ENCODE data around the gene ESPL1. TPM values are rescaled to one million over a fixed set of nuclear protein-coding genes. Genes with fewer than 3 reads are reported as not detected.

ESPL1 gene
- total RNA-seq, 6 donors from 2014 or later = 1.5 to 5.3 (median 2.1) TPM

DNA sequence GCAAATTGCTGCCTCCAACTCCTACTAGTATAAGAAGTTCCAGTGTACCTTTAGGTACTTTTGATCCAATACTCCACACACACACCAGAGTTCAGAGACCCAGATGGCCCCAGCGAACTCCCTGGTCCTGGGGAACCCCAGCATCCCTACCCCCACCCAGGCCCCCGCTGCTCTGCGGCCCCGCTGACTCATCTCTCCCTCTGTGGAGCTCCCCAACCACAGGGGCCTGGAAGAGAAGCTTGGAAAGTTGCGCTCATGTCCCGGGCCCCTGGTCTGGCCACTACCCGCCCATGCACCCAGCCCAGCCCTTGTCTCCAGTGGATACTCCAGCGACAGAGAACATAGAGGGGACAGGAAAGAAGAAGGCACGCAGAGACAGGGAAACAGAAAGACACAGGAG lies 72.3 kb downstream of the ESPL1 start:
- ATAC-seq (ENCODE audit: low FRiP score in 2 of 2) = no peak
- Histone ChIP-seq H3K36me3 (no peaks in the 10 kb centered on the region), H3K9me3 (no peaks in the 10 kb centered on the region), H3K4me3 (no peak overlapping the region), H3K27me3 (peaks cover 0 to 4% (median 2%) of the 10 kb centered on the region in 4 donors), H3K27ac (no peak overlapping the region), H3K4me1 (peaks cover 6 to 12% (median 8%) of the 10 kb centered on the region in 4 donors)
- WGBS, 2 donors = 75 to 89% methylated on average over 9 of the region's 9 CpGs
- TF ChIP-seq POLR2AphosphoS5 (IDR thresholded peaks at IDR 0.05) (no peak), POLR2A (IDR thresholded peaks at IDR 0.05) (no peak), EP300 (IDR thresholded peaks at IDR 0.05) (no peak)
- TF ChIP-seq, protein P1, sequence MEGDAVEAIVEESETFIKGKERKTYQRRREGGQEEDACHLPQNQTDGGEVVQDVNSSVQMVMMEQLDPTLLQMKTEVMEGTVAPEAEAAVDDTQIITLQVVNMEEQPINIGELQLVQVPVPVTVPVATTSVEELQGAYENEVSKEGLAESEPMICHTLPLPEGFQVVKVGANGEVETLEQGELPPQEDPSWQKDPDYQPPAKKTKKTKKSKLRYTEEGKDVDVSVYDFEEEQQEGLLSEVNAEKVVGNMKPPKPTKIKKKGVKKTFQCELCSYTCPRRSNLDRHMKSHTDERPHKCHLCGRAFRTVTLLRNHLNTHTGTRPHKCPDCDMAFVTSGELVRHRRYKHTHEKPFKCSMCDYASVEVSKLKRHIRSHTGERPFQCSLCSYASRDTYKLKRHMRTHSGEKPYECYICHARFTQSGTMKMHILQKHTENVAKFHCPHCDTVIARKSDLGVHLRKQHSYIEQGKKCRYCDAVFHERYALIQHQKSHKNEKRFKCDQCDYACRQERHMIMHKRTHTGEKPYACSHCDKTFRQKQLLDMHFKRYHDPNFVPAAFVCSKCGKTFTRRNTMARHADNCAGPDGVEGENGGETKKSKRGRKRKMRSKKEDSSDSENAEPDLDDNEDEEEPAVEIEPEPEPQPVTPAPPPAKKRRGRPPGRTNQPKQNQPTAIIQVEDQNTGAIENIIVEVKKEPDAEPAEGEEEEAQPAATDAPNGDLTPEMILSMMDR (IDR thresholded peaks at IDR 0.05) = no peak
- DNase-seq = no peak

Other genes starting within 250 kb of the ESPL1 start
- gene TNS2, start 218.2 kb upstream of the ESPL1 start, total RNA-seq = 100 to 1,000 TPM in 5 of 6 donors, 10 to 100 TPM in 1; 99.1 to 703 (median 197) TPM
- 10 to 100 TPM; 34.8 to 53.3 (median 46.7) TPM for gene SPRYD3, start 188.9 kb upstream of the ESPL1 start, total RNA-seq
- gene IGFBP6, start 170.6 kb upstream of the ESPL1 start, total RNA-seq = 100 to 1,000 TPM in 1 of 6 donors, 10 to 100 TPM in 5; 12.6 to 112 (median 48.9) TPM
- gene SOAT2, start 164.8 kb upstream of the ESPL1 start, total RNA-seq = 1 to 10 TPM in 1 of 6 donors, under 1 TPM in 2, not detected in 3; 0.11 to 3.1 (median 0.13) TPM
- gene ZNF740, start 87.6 kb upstream of the ESPL1 start, total RNA-seq = 10 to 100 TPM in 5 of 6 donors, 1 to 10 TPM in 1; 9.6 to 52.4 (median 24.0) TPM
- 100 to 1,000 TPM in 1 of 6 donors, 10 to 100 TPM in 5; 19.8 to 164 (median 28.6) TPM for gene CSAD, start 87.4 kb upstream of the ESPL1 start, total RNA-seq
- 10 to 100 TPM in 1 of 6 donors, 1 to 10 TPM in 5; 3.1 to 12.9 (median 4.7) TPM for gene ITGB7, start 61.0 kb upstream of the ESPL1 start, total RNA-seq
- gene RARG, start 36.1 kb upstream of the ESPL1 start, total RNA-seq = 10 to 100 TPM; 21.2 to 43.0 (median 32.1) TPM
- 100 to 1,000 TPM; 374 to 580 (median 445) TPM for gene PFDN5, start 27.2 kb downstream of the ESPL1 start, total RNA-seq
- 10 to 100 TPM; 29.1 to 50.7 (median 34.8) TPM for gene MYG1, start 31.4 kb downstream of the ESPL1 start, total RNA-seq
- gene AAAS, start 53.3 kb downstream of the ESPL1 start, total RNA-seq = 100 to 1,000 TPM in 1 of 6 donors, 10 to 100 TPM in 5; 27.2 to 138 (median 40.4) TPM
- gene SP7, start 68.1 kb downstream of the ESPL1 start, total RNA-seq = not detected
- 10 to 100 TPM; 46.6 to 82.2 (median 61.7) TPM for gene SP1, start 111.9 kb downstream of the ESPL1 start, total RNA-seq
- gene AMHR2, start 155.6 kb downstream of the ESPL1 start, total RNA-seq = 1 to 10 TPM in 1 of 6 donors, under 1 TPM in 3, not detected in 2; 0.24 to 1.0 (median 0.41) TPM
- gene PRR13, start 173.4 kb downstream of the ESPL1 start, total RNA-seq = 100 to 1,000 TPM in 3 of 6 donors, 10 to 100 TPM in 3; 81.5 to 198 (median 105) TPM
- gene PCBP2, start 183.8 kb downstream of the ESPL1 start, total RNA-seq = 100 to 1,000 TPM; 346 to 723 (median 513) TPM
- 10 to 100 TPM in 5 of 6 donors, 1 to 10 TPM in 1; 9.6 to 87.0 (median 17.4) TPM for gene MAP3K12, start 231.2 kb downstream of the ESPL1 start, total RNA-seq
- 10 to 100 TPM; 25.4 to 74.4 (median 36.8) TPM for gene TARBP2, start 233.0 kb downstream of the ESPL1 start, total RNA-seq
- gene NPFF, start 239.2 kb downstream of the ESPL1 start, total RNA-seq = 1 to 10 TPM in 1 of 6 donors, not detected in 5; 6.2 TPM